Measurements from ENCODE around the gene THEM4.
"Not testable (repeated sequence)": the region's sequence is repeated elsewhere in the genome, so short reads cannot be mapped to it uniquely, and the experiment has no call there.

The THEM4 gene

DNA sequence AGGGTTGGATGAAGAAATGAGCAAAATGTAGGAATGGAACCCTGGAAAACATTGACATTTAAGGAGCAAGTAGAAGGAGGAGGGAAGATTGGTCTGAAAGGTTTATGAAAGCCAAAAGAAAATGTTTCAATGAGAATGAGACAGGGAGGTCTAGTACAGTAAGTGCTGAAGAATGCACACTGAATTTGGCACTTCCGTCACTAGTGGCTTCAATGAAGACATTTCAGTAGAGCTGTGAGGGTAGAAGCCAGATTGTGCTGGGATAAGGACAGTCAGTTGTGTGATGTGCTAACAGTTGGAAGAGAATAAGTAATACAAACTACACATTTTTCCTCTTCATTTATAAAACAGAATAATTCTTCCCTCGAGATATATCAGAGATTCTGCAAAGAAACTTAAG lies 17.1 kb downstream of the THEM4 start:
- DNase-seq, result no peak

- DNase-seq, result no peak
These were observed 17.8 kb downstream of the THEM4 start for GRCh38 chr1:151891512-151891911.

GRCh38 chr1:151888972-151889570 lies 20.2 kb downstream of the THEM4 start:
- DNase-seq, result no peak

DNA sequence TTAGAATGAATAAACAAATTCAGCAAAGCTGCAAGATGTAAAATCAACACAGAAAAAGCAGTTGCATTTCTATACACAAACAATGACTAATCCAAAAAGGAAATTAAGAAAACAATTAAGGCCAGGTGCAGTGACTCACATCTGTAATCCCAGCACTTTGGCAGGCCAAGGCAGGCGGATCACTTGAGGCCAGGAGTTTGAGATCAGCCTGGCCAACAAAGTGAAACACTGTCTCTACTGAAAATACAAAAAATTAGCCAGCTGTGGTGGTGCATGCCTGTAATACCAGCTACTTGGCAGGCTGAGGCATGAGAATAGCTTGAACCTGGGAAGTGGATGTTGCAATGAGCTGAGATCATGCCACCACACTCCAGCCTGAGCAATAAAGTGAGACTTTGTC lies 22.3 kb downstream of the THEM4 start:
- DNase-seq, result no peak

DNA sequence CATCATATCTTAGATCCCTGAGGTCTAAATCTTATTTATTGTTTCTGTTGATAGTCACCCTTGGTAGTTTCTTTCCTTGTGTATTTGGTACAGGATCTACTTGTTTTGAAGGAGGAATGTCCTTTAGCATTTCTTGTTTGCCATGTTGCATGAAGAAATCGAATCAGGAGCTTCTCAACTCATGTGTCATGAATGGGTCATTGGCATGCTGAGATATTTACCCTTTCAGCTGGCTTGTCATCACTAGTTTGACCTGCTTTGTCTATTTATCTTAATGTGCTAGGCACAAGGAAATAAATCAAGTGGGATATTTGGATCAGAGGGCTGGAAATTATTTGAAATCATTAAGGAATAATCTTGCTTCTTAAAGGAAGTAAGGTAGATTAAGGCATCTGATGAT lies 23.8 kb downstream of the THEM4 start:
- no peak for DNase-seq

DNA sequence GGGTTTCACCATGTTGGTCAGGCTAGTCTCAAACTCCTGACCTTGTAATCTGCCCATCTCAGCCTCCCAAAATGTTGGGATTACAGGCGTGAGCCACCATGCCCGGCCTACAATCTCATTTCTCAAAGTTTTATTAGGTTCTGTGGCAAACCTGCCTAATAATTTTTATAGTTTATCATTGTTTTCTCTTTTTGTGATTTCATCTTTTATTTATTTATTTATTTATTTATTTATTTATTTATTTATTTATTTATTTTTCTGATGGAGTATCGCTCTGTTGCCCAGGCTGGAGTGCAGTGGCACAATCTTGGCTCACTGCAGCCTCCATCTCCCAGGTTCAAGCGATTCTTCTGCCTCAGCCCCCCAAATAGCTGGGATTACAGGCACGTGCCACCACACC lies 24.4 kb downstream of the THEM4 start:
- not testable (repeated sequence) for DNase-seq

GRCh38 chr1:151884445-151884844 lies 24.9 kb downstream of the THEM4 start:
- not testable (repeated sequence) for DNase-seq

- not testable (repeated sequence) for DNase-seq
These were observed 25.4 kb downstream of the THEM4 start for GRCh38 chr1:151883898-151884297.

- DNase-seq, result not testable (repeated sequence)
These were observed 26.4 kb downstream of the THEM4 start for GRCh38 chr1:151882918-151883317.

DNA sequence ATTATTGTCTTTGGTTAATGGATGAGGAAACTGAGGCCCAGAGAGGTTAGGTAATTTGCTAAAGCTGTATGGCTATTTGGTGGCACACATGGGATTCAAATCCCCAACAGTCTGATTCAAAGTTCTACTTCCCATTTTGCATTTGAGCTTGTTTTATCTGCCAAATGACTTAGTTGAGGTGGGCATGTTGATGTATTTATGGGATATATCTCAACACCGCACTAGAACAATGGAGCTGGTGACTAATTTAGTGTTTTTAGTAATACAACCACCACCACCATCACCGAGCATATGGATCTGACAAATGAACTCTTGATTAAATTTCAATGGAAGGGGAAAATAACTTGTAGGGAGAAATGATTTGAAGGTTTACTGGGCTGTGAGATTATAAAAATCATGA lies 26.8 kb downstream of the THEM4 start:
- DNase-seq, result no peak

DNA sequence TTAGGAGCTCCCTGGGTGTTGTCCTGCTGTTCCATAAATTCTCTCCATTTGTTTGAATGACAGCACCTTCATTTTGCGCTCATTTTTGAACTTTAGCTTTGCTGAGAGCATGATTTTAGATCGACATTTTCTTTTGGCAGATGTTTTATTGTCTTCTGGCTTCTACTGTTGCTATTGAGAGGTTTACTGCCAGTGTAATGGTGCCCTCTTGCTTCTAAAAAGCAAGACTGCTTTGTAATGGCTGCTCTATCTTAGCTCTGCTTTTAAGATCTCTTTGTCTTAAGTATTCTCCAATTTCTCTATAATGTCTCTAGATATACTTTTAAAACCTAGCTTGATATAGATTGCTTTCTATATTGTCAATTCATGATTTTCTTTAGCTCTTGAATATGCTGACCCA lies 27.8 kb downstream of the THEM4 start:
- DNase-seq, result no peak

DNA sequence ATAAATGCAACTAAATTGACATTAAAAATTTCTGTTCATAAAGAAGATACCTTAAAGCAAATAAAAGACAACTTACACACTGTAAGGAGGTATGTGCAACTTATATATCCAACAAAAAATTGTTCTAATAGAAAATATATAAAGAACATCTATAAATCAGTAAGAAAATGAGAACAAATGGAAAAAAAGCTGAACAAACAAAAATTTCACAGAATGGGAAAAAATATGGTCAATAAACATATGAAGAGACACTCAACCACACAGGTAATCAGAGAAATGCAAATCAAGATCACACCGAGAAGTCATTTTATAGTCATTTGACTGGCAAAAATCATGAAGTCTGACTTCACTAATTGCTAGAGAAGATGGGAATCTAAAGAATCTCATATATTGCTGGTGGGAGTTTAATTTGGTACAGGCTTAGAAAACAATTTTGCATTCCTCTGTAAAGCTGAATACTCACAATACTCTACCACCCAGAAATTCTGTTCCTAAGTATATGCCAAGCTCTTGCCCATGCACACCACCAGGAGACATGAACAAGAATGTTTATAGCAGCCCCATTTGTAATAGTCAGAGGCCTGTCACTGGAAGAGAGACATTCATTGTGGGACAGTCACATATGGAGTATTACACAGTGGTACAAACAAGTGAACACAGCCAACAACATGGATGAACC lies 33.8 kb downstream of the THEM4 start:
- no peak for DNase-seq

- DNase-seq, result not testable (repeated sequence)
These were observed 36.5 kb downstream of the THEM4 start for GRCh38 chr1:151872776-151873175.

GRCh38 chr1:151871284-151872030 lies 37.9 kb downstream of the THEM4 start:
- DNase-seq, result no peak

DNA sequence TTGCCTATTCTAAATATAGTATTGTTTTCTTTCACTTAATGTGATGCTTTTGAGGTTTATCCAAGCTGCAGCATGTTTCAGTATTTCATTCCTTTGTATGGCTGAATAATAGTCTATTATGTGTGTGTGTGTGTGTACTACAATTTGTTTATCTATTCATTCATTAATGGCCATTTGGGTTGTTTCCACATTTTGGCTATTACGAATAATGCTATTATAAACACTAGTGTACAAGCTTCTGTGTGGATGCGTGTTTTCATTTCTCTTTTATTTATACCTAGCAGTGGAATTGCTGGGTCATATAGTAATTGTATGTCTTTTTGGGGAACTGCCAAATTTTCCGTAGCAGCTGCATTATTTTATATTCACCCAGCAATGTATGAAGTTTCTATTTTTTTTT lies 40.8 kb downstream of the THEM4 start:
- DNase-seq, result no peak

GRCh38 chr1:151867765-151868411 lies 41.4 kb downstream of the THEM4 start:
- DNase-seq, result no peak

DNA sequence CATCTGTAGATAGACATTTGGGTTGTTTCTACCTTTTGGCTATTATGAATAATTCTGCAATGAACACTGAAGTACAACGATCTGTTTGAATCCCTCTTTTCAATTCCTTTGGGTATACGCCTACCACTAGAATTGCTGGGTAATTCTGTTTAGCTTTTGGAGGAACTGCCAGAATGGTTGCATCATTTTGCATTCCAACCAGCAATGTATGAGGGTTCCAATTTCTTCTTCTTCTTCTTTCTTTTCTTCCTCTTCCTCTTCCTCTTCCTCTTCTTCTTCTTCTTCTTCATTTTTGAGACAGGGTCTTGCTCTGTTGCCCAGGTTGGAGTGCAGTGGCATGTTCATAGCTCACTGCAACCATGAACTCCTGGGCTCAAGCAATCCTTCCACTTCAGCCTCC lies 42.0 kb downstream of the THEM4 start:
- no peak for DNase-seq

GRCh38 chr1:151864411-151864810 lies 44.9 kb downstream of the THEM4 start:
- no peak for DNase-seq

DNA sequence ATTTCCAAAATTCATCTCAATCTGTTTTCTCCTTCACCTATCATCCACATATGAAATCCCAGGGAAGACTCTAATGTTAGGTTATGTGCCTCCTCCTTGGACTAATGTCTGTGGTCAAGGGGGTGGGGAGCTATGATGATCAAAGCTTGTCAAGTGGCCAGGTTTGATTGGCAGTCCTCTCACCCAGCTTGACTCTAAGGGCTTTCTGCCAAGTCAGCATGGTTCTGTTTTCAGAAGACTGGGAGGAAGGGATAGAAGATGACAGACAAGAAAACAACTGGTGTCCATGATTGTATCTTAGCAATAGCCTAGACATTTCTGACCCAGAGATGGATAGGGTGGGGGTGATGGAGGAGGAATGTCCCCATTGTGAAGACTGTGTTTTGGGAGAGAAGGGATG lies 46.7 kb downstream of the THEM4 start:
- no peak for DNase-seq

DNA sequence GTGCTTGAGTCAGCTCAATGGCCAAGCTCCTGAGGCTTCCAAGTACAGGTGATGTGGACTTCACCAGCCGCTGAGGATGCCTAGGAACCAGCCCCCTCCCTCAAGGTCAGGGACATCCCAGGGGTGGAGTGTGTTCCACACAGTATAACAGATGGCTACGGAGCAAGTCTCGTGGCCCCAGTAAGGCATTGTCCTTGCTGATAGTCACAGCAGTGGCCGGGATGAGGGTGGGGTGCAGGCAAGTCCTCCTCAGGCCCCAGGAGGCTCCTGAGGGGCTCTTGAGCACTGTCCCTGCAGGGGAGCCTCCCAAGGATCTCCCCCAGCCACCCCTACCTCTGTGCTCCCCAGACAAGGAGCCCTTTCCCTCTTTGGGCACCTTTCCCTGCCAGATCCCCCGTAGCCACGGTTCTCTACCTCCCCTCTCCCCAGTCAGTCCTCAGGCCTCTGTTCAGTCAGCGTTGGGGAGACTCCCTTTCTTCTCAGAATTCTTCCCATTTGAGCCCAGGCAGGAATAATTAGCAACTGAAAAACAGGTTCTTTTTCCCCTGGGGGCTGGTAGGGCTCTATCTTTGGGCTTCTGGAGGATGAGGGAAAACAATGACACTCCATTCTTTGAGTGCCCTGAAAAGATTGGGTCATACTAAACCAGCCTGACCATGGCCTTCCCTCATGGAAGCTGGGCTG lies 48.7 kb downstream of the THEM4 start:
- DNase-seq, result no peak

- no peak for DNase-seq
These were observed 49.4 kb downstream of the THEM4 start for GRCh38 chr1:151859891-151860293.

GRCh38 chr1:151858886-151859665 lies 50.2 kb downstream of the THEM4 start:
- DNase-seq, result no peak
